ENCODE results near the gene MAB21L1. TPM values are rescaled to one million over a fixed set of nuclear protein-coding genes. Genes with fewer than 3 reads are reported as not detected.

The MAB21L1 gene
- polyA plus RNA-seq, 1 donor from 2014 or later, result 0.07 TPM

- Histone ChIP-seq H3K9me3 (ENCODE audit: low read length) (no peaks in the 10 kb centered on the region), H3K4me3 (ENCODE audit: low read length) (no peak overlapping the region), H3K27me3 (ENCODE audit: insufficient read depth, low read depth, low read length) (no peaks in the 10 kb centered on the region), H3K27ac (ENCODE audit: low read length) (no peak overlapping the region), H3K9me2 (ENCODE audit: insufficient read depth, low read length) (no peaks in the 10 kb centered on the region), H2AFZ (ENCODE audit: low read depth, low read length) (no peak overlapping the region), H4K20me1 (ENCODE audit: insufficient read depth) (no peaks in the 10 kb centered on the region), H3K4me2 (ENCODE audit: low read length) (no peak overlapping the region), H3K9ac (ENCODE audit: low read length) (no peak overlapping the region), H3F3A (ENCODE audit: insufficient read depth, low read length, poor library complexity, severe bottlenecking) (no peaks in the 10 kb centered on the region), H3K36me3 (ENCODE audit: insufficient read depth, low read length) (no peaks in the 10 kb centered on the region), H3K79me2 (replicated peaks; ENCODE audit: insufficient read depth, low read length) (no peaks in the 10 kb centered on the region)
- TF ChIP-seq EZH2 (IDR thresholded peaks at IDR 0.05; ENCODE audit: borderline replicate concordance, insufficient read depth, low read length, poor library complexity, severe bottlenecking) (no peak), POLR2AphosphoS5 (IDR thresholded peaks at IDR 0.05) (no peak), REST (IDR thresholded peaks at IDR 0.05; ENCODE audit: borderline replicate concordance) (no peak), EP300 (conservative IDR thresholded peaks at IDR 0.05; ENCODE audit: poor library complexity, severe bottlenecking) (no peak), RAD21 (conservative IDR thresholded peaks at IDR 0.05) (no peak)
These were observed 37.6 kb upstream of the MAB21L1 start for GRCh38 chr13:35514061-35514477.

- H2AFZ ChIP-seq (ENCODE audit: low read depth, low read length), result no peak overlapping the region
- no peaks in the 10 kb centered on the region for H3K36me3 ChIP-seq (ENCODE audit: insufficient read depth, low read length)
- no peaks in the 10 kb centered on the region for H4K20me1 ChIP-seq (ENCODE audit: insufficient read depth)
- H3K9me2 ChIP-seq (ENCODE audit: insufficient read depth, low read length), result no peaks in the 10 kb centered on the region
- no peak overlapping the region for H3K9ac ChIP-seq (ENCODE audit: low read length)
- H3K4me2 ChIP-seq (ENCODE audit: low read length), result no peak overlapping the region
- H3K9me3 ChIP-seq (ENCODE audit: low read length), result no peaks in the 10 kb centered on the region
- TF ChIP-seq REST (IDR thresholded peaks at IDR 0.05; ENCODE audit: borderline replicate concordance), result no peak
- TF ChIP-seq CTCF (IDR thresholded peaks at IDR 0.05; ENCODE audit: poor library complexity, severe bottlenecking), result no peak
- TF ChIP-seq TAF1 (IDR thresholded peaks at IDR 0.05; ENCODE audit: low read depth), result no peak
- TF ChIP-seq EZH2 (IDR thresholded peaks at IDR 0.05; ENCODE audit: borderline replicate concordance, insufficient read depth, low read length, poor library complexity, severe bottlenecking), result no peak
- TF ChIP-seq EP300 (conservative IDR thresholded peaks at IDR 0.05; ENCODE audit: poor library complexity, severe bottlenecking), result no peak
- no peak for TF ChIP-seq SMC3 (conservative IDR thresholded peaks at IDR 0.05; ENCODE audit: poor library complexity)
- no peak for TF ChIP-seq RAD21 (conservative IDR thresholded peaks at IDR 0.05)
- TF ChIP-seq POLR2AphosphoS5 (IDR thresholded peaks at IDR 0.05), result no peak
- no peak for TF ChIP-seq MXI1 (conservative IDR thresholded peaks at IDR 0.05; ENCODE audit: poor library complexity, severe bottlenecking)
- no peaks in the 10 kb centered on the region for H3F3A ChIP-seq (ENCODE audit: insufficient read depth, low read length, poor library complexity, severe bottlenecking)
- no peak overlapping the region for H3K4me3 ChIP-seq (ENCODE audit: low read length)
- no peaks in the 10 kb centered on the region for H3K27me3 ChIP-seq (ENCODE audit: insufficient read depth, low read depth, low read length)
- H3K79me2 ChIP-seq (replicated peaks; ENCODE audit: insufficient read depth, low read length), result no peaks in the 10 kb centered on the region
- H3K27ac ChIP-seq (ENCODE audit: low read length), result no peak overlapping the region
These were observed 35.9 kb upstream of the MAB21L1 start for GRCh38 chr13:35512271-35512920.

Data from neural cell (in vitro differentiated cells).